GM21528 (cell line): ENCODE results near the gene KIRREL3.

Experiments used
- ATAC-seq: cut with Tn5 transposase; IDR thresholded peaks from one replicate; pipeline ENCODE4 v1.9.1; 2021; ENCODE audit warnings: mild to moderate bottlenecking, moderate library complexity; ENCODE audit not compliant: unreplicated experiment, low FRiP score

KIRREL3 gene

GRCh38 chr11:126420698-126421256 lies 579.8 kb downstream of the KIRREL3 start:
- ATAC-seq: no peak

GRCh38 chr11:126419801-126420697 lies 580.5 kb downstream of the KIRREL3 start:
- ATAC-seq: peak; percentile 76

- ATAC-seq: no peak
Measured at GRCh38 chr11:126418887-126419286, 581.7 kb downstream of the KIRREL3 start.

- no peak for ATAC-seq
Measured at GRCh38 chr11:126417091-126417862, 583.3 kb downstream of the KIRREL3 start.

- peak; percentile 84 for ATAC-seq
Measured at GRCh38 chr11:126416542-126417090, 584.0 kb downstream of the KIRREL3 start.

GRCh38 chr11:126415669-126416420 lies 584.7 kb downstream of the KIRREL3 start:
- no peak for ATAC-seq

GRCh38 chr11:126415128-126415527 lies 585.4 kb downstream of the KIRREL3 start:
- no peak for ATAC-seq

GRCh38 chr11:126414615-126415014 lies 586.0 kb downstream of the KIRREL3 start:
- no peak for ATAC-seq

GRCh38 chr11:126413843-126414405 lies 586.6 kb downstream of the KIRREL3 start:
- no peak for ATAC-seq

- ATAC-seq: no peak
Measured at GRCh38 chr11:126413426-126413825, 587.1 kb downstream of the KIRREL3 start.

- ATAC-seq: no peak
Measured at GRCh38 chr11:126411971-126412381, 588.6 kb downstream of the KIRREL3 start.

GRCh38 chr11:126410649-126411048 lies 589.9 kb downstream of the KIRREL3 start:
- no peak for ATAC-seq

- no peak for ATAC-seq
Measured at GRCh38 chr11:126409620-126409985, 591.0 kb downstream of the KIRREL3 start.

- ATAC-seq: no peak
Measured at GRCh38 chr11:126408901-126409619, 591.5 kb downstream of the KIRREL3 start.

GRCh38 chr11:126408496-126408895 lies 592.1 kb downstream of the KIRREL3 start:
- no peak for ATAC-seq

GRCh38 chr11:126407682-126408288 lies 592.8 kb downstream of the KIRREL3 start:
- no peak for ATAC-seq

GRCh38 chr11:126407101-126407521 lies 593.5 kb downstream of the KIRREL3 start:
- ATAC-seq: no peak

- no peak for ATAC-seq
Measured at GRCh38 chr11:126406368-126406767, 594.2 kb downstream of the KIRREL3 start.

- no peak for ATAC-seq
Measured at GRCh38 chr11:126405906-126406305, 594.7 kb downstream of the KIRREL3 start.
